HCT116 (cell line): ENCODE results near the gene ABHD11. TPM values are rescaled to one million over a fixed set of nuclear protein-coding genes. Genes with fewer than 3 reads are reported as not detected.

Source experiments
- ATAC-seq: fragments of 200-7000 bp; cut with Tn5 transposase; 2 replicates; pipeline ENCODE4 v1.9.1; 2020; ENCODE audit warnings: mild to moderate bottlenecking, moderate library complexity
- BruUV-seq: library from RNA; stranded (reverse); fragments of 400-500 nt; replicated peaks from 2 replicates; lab custom pipeline; 2021; lab: Mats Ljungman, UMichigan
- CTCF ChIA-PET: fragments of 300-600 bp; sonication (Branson Sonifier 250); formaldehyde crosslinking; loops from one replicate; lab custom pipeline; 2021; ENCODE audit warnings: antibody characterized with exemption; lab: Charles Lee
- POLR2A ChIA-PET: fragments of 300-600, 350-600 bp; sonication (Branson Sonifier 250); formaldehyde crosslinking; loops from one replicate; lab custom pipeline; 2021; ENCODE audit warnings: antibody characterized with exemption; lab: Charles Lee
- RAD21 ChIA-PET, 2 experiments: fragments of 300-600 bp; sonication (Branson Sonifier 250); formaldehyde crosslinking; loops; one replicate each; lab custom pipeline; 2023; ENCODE audit warnings: low total read pairs in 2 of 2; ENCODE audit not compliant: uncharacterized antibody in 2 of 2, unreplicated experiment in 2 of 2, low non-redundant PET in 1 of 2; lab: Charles Lee
- DNase-seq: peaks from one replicate; pipeline ENCODE4 v3.0.0-alpha.2; 2010; ENCODE audit warnings: low read depth, low spot score
- H2AFZ ChIP-seq: fragments of 200-600 bp; shearing (Covaris generic), sonication (generic); 2 replicates; pipeline ENCODE4 v1.6.1; 2017; ENCODE audit warnings: low read depth, mixed run types, mixed read lengths, antibody characterized with exemption, low read length; ENCODE audit not compliant: poor library complexity, severe bottlenecking
- H3K27ac ChIP-seq: 2 replicates; pipeline ENCODE4 v1.5.1; 2012; ENCODE audit warnings: low read depth, low read length
- H3K27me3 ChIP-seq: fragments of 200-600 bp; sonication (generic); 2 replicates; pipeline ENCODE4 v1.6.1; 2016; ENCODE audit warnings: mixed run types, low read length, mixed read lengths; ENCODE audit not compliant: insufficient read depth
- H3K36me3 ChIP-seq, 2 experiments: fragments of 200-500 bp in 1 of 2; fragments of 200-600 bp in 1 of 2; sonication (Bioruptor generic) in 1 of 2; sonication (generic) in 1 of 2; 2 replicates each; pipeline versions ENCODE4 v1.5.1 to v1.6.1; 2014 to 2016; ENCODE audit warnings: low read length in 2 of 2, inconsistent platforms in 1 of 2, mixed read lengths in 1 of 2, mixed run types in 1 of 2; ENCODE audit not compliant: insufficient read depth in 2 of 2, control insufficient read depth in 1 of 2
- H3K4me1 ChIP-seq, 2 experiments: fragments of 200-600 bp in 1 of 2; sonication (generic) in 1 of 2; 2 replicates each; pipeline versions ENCODE4 v1.5.1 to v1.6.1; 2012 to 2017; ENCODE audit warnings: low read length in 2 of 2, inconsistent platforms in 1 of 2, mild to moderate bottlenecking in 1 of 2, mixed read lengths in 1 of 2, mixed run types in 1 of 2, moderate library complexity in 1 of 2; ENCODE audit not compliant: insufficient read depth in 2 of 2, control insufficient read depth in 1 of 2
- H3K4me2 ChIP-seq: fragments of 200-600 bp; sonication (generic); 2 replicates; pipeline ENCODE4 v1.6.1; 2017; ENCODE audit warnings: mixed run types, low read length, mixed read lengths
- H3K4me3 ChIP-seq, 2 experiments: fragments of 200-600 bp in 1 of 2; sonication (generic) in 1 of 2; replicated peaks in 1 of 2; 2 replicates each; pipeline ENCODE4 v1.5.1; 2011 to 2016; ENCODE audit warnings: low read length in 2 of 2, control low read depth in 1 of 2, low read depth in 1 of 2, mild to moderate bottlenecking in 1 of 2, mixed read lengths in 1 of 2, mixed run types in 1 of 2
- H3K79me2 ChIP-seq: fragments of 200-600 bp; sonication (generic); 2 replicates; pipeline ENCODE4 v1.6.1; 2017; ENCODE audit warnings: mild to moderate bottlenecking, mixed run types, low read length, moderate library complexity, mixed read lengths; ENCODE audit not compliant: insufficient read depth
- H3K9ac ChIP-seq: fragments of 200-600 bp; sonication (generic); 2 replicates; pipeline ENCODE4 v1.6.1; 2016; ENCODE audit warnings: low read length, mixed read lengths
- H3K9me2 ChIP-seq: fragments of 200-600 bp; sonication (generic), shearing (Covaris generic); 2 replicates; pipeline ENCODE4 v1.6.1; 2017; ENCODE audit warnings: mixed run types, mild to moderate bottlenecking, moderate library complexity; ENCODE audit not compliant: insufficient read depth
- H3K9me3 ChIP-seq, 2 experiments: fragments of 200-500 bp in 1 of 2; fragments of 200-600 bp in 1 of 2; sonication (Bioruptor generic) in 1 of 2; sonication (generic) in 1 of 2; 2 replicates each; pipeline ENCODE4 v1.6.1; 2014 to 2017; ENCODE audit warnings: low read length in 2 of 2, mixed read lengths in 2 of 2, inconsistent platforms in 1 of 2, low read depth in 1 of 2, mild to moderate bottlenecking in 1 of 2, mixed run types in 1 of 2, moderate library complexity in 1 of 2; ENCODE audit not compliant: control insufficient read depth in 1 of 2, insufficient read depth in 1 of 2
- H4K20me1 ChIP-seq: fragments of 200-600 bp; sonication (generic), shearing (Covaris generic); 2 replicates; pipeline ENCODE4 v1.6.1; 2017; ENCODE audit warnings: mixed run types, mild to moderate bottlenecking, moderate library complexity; ENCODE audit not compliant: insufficient read depth
- CTCF ChIP-seq, 3 experiments: fragments of 200-600 bp in 1 of 3; sonication (generic) in 1 of 3; IDR thresholded peaks in 2 of 3; conservative IDR thresholded peaks in 1 of 3; 2 replicates each; pipeline ENCODE4 v1.5.1; 2012 to 2017; ENCODE audit warnings: low read depth in 2 of 3, low read length in 2 of 3, antibody characterized with exemption in 1 of 3, borderline replicate concordance in 1 of 3, control low read depth in 1 of 3, mild to moderate bottlenecking in 1 of 3, mixed read lengths in 1 of 3, mixed run types in 1 of 3, moderate library complexity in 1 of 3; ENCODE audit not compliant: insufficient read depth in 1 of 3
- EGR1 ChIP-seq: IDR thresholded peaks from 2 replicates; pipeline ENCODE4 v1.6.1; 2012; ENCODE audit warnings: low read depth
- ELF1 ChIP-seq: IDR thresholded peaks from 2 replicates; pipeline ENCODE4 v1.6.1; 2012; ENCODE audit warnings: low read depth, borderline replicate concordance
- POLR2AphosphoS5 ChIP-seq: IDR thresholded peaks from 2 replicates; pipeline ENCODE4 v1.6.1; 2011; ENCODE audit warnings: mild to moderate bottlenecking, low read depth, low read length, moderate library complexity
- SRF ChIP-seq: IDR thresholded peaks from 2 replicates; pipeline ENCODE4 v1.6.1; 2012; ENCODE audit warnings: low read depth
- ZBTB33 ChIP-seq: IDR thresholded peaks from 2 replicates; pipeline ENCODE4 v1.6.1; 2011; ENCODE audit warnings: mild to moderate bottlenecking, low read length, moderate library complexity; ENCODE audit not compliant: insufficient replicate concordance; ENCODE audit errors: extremely low read depth
- intact Hi-C: fragments of 100-400 bp; cut with micrococcal nuclease; formaldehyde crosslinking; loops from 2 replicates; pipeline ENCODE4 v1.10.0; 2022
- total RNA-seq: library from RNA; stranded (reverse); gene quantifications from one replicate; pipeline ENCODE4 v1.2.1, GENCODE V29; 2021; ENCODE audit not compliant: unreplicated experiment

ABHD11 gene
- total RNA-seq, 1 experiment from 2014 or later = 69.8 TPM

- TF ChIP-seq ZBTB33 (no peak), SRF (no peak)
Measured at GRCh38 chr7:73734619-73735527, 3.7 kb downstream of the ABHD11 start (continued).

- Histone ChIP-seq H3K9me2 (no peaks in the 10 kb centered on the region), H3K79me2 (peaks cover 10% of the 10 kb centered on the region), H3K27ac (no peak overlapping the region), H3K4me1 (peaks cover 7 to 34% of the 10 kb centered on the region in 2 experiments), H3K36me3 (peaks cover 6 to 17% of the 10 kb centered on the region in 2 experiments; a peak in 1 of 4 replicates), H3K9ac (no peak overlapping the region), H4K20me1 (0 out of 2 replicates have a peak, but pooled peaks cover 4% of the 10 kb centered on the region), H2AFZ (no peak overlapping the region), H3K4me3 (no peak overlapping the region), H3K4me2 (no peak overlapping the region), H3K27me3 (no peaks in the 10 kb centered on the region), H3K9me3 (no peaks in the 10 kb centered on the region)
- ChIA-PET POLR2A (no interaction called here), CTCF (interaction anchor here (1.9 kb wide), 1 partner anchor 125 kb away, joined by 5 read pairs; no protein-coding TSS in a partner anchor), RAD21 (no interaction called here)
- TF ChIP-seq ELF1 (no peak), CTCF (IDR thresholded peaks at IDR 0.05 in 2 of 3, conservative IDR thresholded peaks at IDR 0.05 in 1 of 3; ENCODE audit: borderline replicate concordance in 1 of 3, insufficient read depth in 1 of 3, low read depth in 2 of 3, low read length in 2 of 3) (no peak), EGR1 (no peak), POLR2AphosphoS5 (no peak), ZBTB33 (no peak)
- DNase-seq (no peak), ATAC-seq (no peak)
- intact Hi-C loops = loop anchor here (10.0 kb wide), 1 partner anchor 408 kb away; the partner anchor contains the start of genes FKBP6 and TRIM50
- no TSS peak for BruUV-seq
Measured at GRCh38 chr7:73732397-73732796, 6.2 kb downstream of the ABHD11 start.
